Choroid plexus epithelial cell (primary cell): ENCODE results near the gene HSPBAP1.

Experiments
- DNase-seq: peaks from one replicate; pipeline ENCODE4 v3.0.0-alpha.2; 2010; ENCODE audit warnings: low read depth
- H3K4me3 ChIP-seq: 2 replicates; pipeline ENCODE4 v1.5.1; 2011; ENCODE audit warnings: low read depth, mild to moderate bottlenecking, control low read depth, low read length, moderate library complexity
- CTCF ChIP-seq: conservative IDR thresholded peaks from 2 replicates; pipeline ENCODE4 v1.5.1; 2011; ENCODE audit warnings: low read depth, mild to moderate bottlenecking, control low read depth, inconsistent platforms, low read length, moderate library complexity

The HSPBAP1 gene

GRCh38 chr3:122816587-122816986 lies 23.0 kb upstream of the HSPBAP1 start:
- DNase-seq = no peak
- no peak for TF ChIP-seq CTCF
- H3K4me3 ChIP-seq = no peak overlapping the region

- DNase-seq = no peak
- H3K4me3 ChIP-seq = no peak overlapping the region
- no peak for TF ChIP-seq CTCF
These were observed 17.1 kb upstream of the HSPBAP1 start for GRCh38 chr3:122810734-122811133.

- DNase-seq = no peak
These were observed 10.3 kb upstream of the HSPBAP1 start for GRCh38 chr3:122803977-122804376.

GRCh38 chr3:122802323-122802722 lies 8.7 kb upstream of the HSPBAP1 start:
- no peak for DNase-seq
- no peak for TF ChIP-seq CTCF
- H3K4me3 ChIP-seq = no peak overlapping the region

More at GRCh38 chr3:122803977-122804376, 10.3 kb upstream of the HSPBAP1 start:
- no peak overlapping the region for H3K4me3 ChIP-seq
- no peak for TF ChIP-seq CTCF

- H3K4me3 ChIP-seq = no peak overlapping the region
- no peak for DNase-seq
- no peak for TF ChIP-seq CTCF
These were observed 7.1 kb upstream of the HSPBAP1 start for GRCh38 chr3:122800706-122801237.

GRCh38 chr3:122800031-122800430 lies 6.4 kb upstream of the HSPBAP1 start:
- DNase-seq = no peak
- no peak overlapping the region for H3K4me3 ChIP-seq
- no peak for TF ChIP-seq CTCF

- no peak overlapping the region for H3K4me3 ChIP-seq
- no peak for DNase-seq
- TF ChIP-seq CTCF = no peak
These were observed 5.7 kb upstream of the HSPBAP1 start for GRCh38 chr3:122799322-122799721.
